Body of pancreas (tissue), 4 donors: Measurements from ENCODE around the gene NUP88. TPM values are rescaled to one million over a fixed set of nuclear protein-coding genes. Genes with fewer than 3 reads are reported as not detected.

ENCODE experiments used
- ATAC-seq: fragments of 150-250 bp; one replicate; pipeline ENCODE4 v1.9.1; 2016
- DNase-seq, 4 donors: peaks; one replicate each; pipeline ENCODE4 v3.0.0-alpha.2; 2019
- H3K27ac ChIP-seq, 4 donors: fragments of 200-600 bp; sonication (generic); 1 replicate in 3 of 4; 2 replicates in 1 of 4; pipeline versions ENCODE4 v1.5.1 to v1.6.1; 2016 to 2019; ENCODE audit warnings: mild to moderate bottlenecking in 1 of 4, mixed read lengths in 1 of 4, moderate library complexity in 1 of 4
- H3K27me3 ChIP-seq, 2 donors: fragments of 200-600 bp; sonication (generic); one replicate each; pipeline ENCODE4 v1.6.0; 2016; ENCODE audit warnings: mild to moderate bottlenecking in 1 of 2
- H3K36me3 ChIP-seq, 2 donors: fragments of 200-600 bp; sonication (generic); replicated peaks in 1 of 2; 2 replicates each; pipeline ENCODE4 v1.5.1; 2016; ENCODE audit warnings: low read depth in 2 of 2; ENCODE audit not compliant: insufficient read depth in 1 of 2
- H3K4me1 ChIP-seq: fragments of 200-600 bp; sonication (generic); one replicate; pipeline ENCODE4 v1.6.0; 2016
- H3K4me3 ChIP-seq, 2 donors: fragments of 200-600 bp; sonication (generic); 1 replicate in 1 of 2; 2 replicates in 1 of 2; pipeline ENCODE4 v1.5.1; 2016 to 2019
- H3K9me3 ChIP-seq, 3 donors: fragments of 200-600 bp; sonication (generic); 1 replicate in 2 of 3; 2 replicates in 1 of 3; pipeline ENCODE4 v1.5.1; 2016
- POLR2A ChIP-seq, 3 donors: fragments of 450-650 bp; IDR thresholded peaks; one replicate each; pipeline ENCODE4 v1.6.1; 2016; ENCODE audit warnings: antibody characterized with exemption in 3 of 3, mild to moderate bottlenecking in 2 of 3
- WGBS, 2 donors: methylation state at CpG; one replicate each; pipeline ENCODE4 v1.1.5; 2017; 5-methylcytosine and 5-hydroxymethylcytosine counted together
- intact Hi-C: fragments of 100-400 bp; cut with DNase I; formaldehyde crosslinking; loops from one replicate; pipeline ENCODE4 v1.15.1; 2023
- total RNA-seq, 2 donors: library from RNA; depleted of rRNA; stranded (reverse); fragments of >200 nt; gene quantifications; one replicate each; pipeline ENCODE4 v1.1.0, GENCODE V29; 2016
- TF ChIP-seq, protein P1 (sequence below), 7 experiments: fragments of 450-650 bp in 4 of 7; fragments of 200-600 bp in 3 of 7; sonication (generic) in 3 of 7; IDR thresholded peaks; one replicate each; pipeline ENCODE4 v1.5.1; 2016 to 2019; ENCODE audit warnings: antibody characterized with exemption in 7 of 7

NUP88 gene
- total RNA-seq, 2 donors from 2014 or later = 35.9 to 54.5 TPM

DNA sequence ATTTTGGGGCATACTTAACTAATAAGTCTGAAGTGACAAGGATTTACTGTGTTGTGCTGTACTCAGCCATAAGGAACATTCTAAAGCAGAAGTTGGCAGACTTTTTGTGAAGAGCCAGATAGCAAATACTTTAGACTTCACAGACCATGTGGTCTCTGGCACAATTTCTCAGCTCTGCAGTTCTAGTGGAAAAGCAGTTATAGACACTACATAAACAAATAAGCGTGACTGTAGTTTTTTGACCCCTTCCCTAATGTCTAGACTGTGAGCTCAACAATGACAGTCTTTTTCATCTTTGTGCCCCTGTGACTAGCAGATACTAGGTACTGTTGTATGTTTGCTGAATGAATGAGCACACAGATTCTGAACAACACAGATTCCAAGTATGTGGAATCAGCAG lies 5.4 kb upstream of the NUP88 start:
- peaks cover 25 to 35% of the 10 kb centered on the region in 2 donors for H3K36me3 ChIP-seq
- no peak for DNase-seq
- WGBS, 2 donors = 100% methylated on average over 1 of the region's 1 CpG

DNA sequence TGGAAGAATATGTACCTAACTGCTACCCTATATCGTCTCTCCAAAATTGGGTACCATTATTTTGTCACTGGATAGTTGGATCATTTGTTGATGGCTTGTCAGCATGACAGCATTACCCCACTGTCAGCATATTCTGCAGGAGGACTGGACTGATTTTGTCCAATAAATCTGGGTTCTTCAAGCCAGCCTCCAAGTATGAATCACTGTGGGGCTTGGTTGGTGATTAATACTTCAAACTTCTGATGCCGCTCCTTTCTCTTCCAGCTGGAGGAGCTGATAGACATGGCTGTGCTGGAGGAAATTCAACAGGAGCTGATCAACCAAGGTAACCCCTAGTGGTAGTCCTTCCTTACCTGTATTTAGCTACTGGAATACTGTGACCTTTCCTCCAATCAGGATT lies 3.0 kb upstream of the NUP88 start:
- H3K4me1 ChIP-seq = peaks cover 22% of the 10 kb centered on the region
- no peak overlapping the region for H3K4me3 ChIP-seq
- intact Hi-C loops = no loop called here
- H3K36me3 ChIP-seq = peaks cover 14 to 23% of the 10 kb centered on the region in 2 donors
- no peaks in the 10 kb centered on the region for H3K27me3 ChIP-seq
- DNase-seq (no peak), ATAC-seq (no peak)
- TF ChIP-seq, protein P1, sequence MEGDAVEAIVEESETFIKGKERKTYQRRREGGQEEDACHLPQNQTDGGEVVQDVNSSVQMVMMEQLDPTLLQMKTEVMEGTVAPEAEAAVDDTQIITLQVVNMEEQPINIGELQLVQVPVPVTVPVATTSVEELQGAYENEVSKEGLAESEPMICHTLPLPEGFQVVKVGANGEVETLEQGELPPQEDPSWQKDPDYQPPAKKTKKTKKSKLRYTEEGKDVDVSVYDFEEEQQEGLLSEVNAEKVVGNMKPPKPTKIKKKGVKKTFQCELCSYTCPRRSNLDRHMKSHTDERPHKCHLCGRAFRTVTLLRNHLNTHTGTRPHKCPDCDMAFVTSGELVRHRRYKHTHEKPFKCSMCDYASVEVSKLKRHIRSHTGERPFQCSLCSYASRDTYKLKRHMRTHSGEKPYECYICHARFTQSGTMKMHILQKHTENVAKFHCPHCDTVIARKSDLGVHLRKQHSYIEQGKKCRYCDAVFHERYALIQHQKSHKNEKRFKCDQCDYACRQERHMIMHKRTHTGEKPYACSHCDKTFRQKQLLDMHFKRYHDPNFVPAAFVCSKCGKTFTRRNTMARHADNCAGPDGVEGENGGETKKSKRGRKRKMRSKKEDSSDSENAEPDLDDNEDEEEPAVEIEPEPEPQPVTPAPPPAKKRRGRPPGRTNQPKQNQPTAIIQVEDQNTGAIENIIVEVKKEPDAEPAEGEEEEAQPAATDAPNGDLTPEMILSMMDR (IDR thresholded peaks at IDR 0.05) = no peak
- no peak for TF ChIP-seq POLR2A (IDR thresholded peaks at IDR 0.05)
- no peaks in the 10 kb centered on the region for H3K9me3 ChIP-seq
- 89 to 95% methylated on average over 2 of the region's 2 CpGs for WGBS, 2 donors
- H3K27ac ChIP-seq = no peak overlapping the region

More for the DNA sequence above, 5.4 kb upstream of the NUP88 start:
- H3K4me3 ChIP-seq = no peak overlapping the region
- H3K27ac ChIP-seq = no peak overlapping the region
- TF ChIP-seq, protein P1 (IDR thresholded peaks at IDR 0.05) = no peak
- TF ChIP-seq POLR2A (IDR thresholded peaks at IDR 0.05) = no peak
- H3K4me1 ChIP-seq = peaks cover 14% of the 10 kb centered on the region
- no peaks in the 10 kb centered on the region for H3K9me3 ChIP-seq
- H3K27me3 ChIP-seq = no peaks in the 10 kb centered on the region
- ATAC-seq = no peak
- intact Hi-C loops = no loop called here

DNA sequence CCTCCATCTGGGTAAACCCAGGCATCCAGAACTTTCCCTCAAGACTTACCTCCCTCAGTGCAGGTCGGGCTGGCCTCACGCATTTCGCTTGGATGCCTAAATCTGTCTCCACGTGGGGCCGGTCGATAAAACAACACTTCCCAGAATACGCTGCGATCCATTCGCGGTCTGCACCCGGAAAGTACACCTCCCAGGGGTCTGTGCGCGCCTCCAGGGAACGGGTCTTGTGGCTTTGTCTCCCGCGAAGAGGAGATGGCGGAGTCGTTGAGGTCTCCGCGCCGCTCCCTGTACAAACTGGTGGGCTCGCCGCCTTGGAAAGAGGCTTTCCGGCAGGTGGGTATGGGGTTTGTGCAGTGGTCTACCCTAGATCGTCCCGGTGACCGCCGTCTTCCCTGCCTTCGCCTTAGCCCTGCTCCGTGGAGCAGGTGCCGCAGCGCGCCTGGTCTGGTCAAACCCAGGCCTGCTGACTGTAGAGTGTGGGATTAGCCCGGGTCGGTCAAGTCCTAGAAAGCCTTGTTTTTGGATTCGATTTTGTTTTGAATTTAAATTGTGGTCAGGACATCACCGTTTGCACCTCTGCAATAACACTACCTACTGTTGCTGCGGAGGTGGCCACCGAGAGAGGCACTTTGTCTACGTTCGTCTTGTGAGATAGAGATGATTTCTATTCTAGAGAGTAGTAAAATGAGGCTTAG lies 644 bp upstream of the NUP88 start, which contains the start of gene RPAIN:
RPAIN (plus strand) TSS at position 224 of the 695 bp plus-strand sequence; CDS start at position 253, 29 bp downstream.
- Histone ChIP-seq H3K27me3 (no peaks in the 10 kb centered on the region), H3K4me3 (peak within 1 kb of the TSS; percentile 40 to 71), H3K27ac (peak within 1 kb of the TSS; percentile 83 to 93 (median 91)), H3K36me3 (peaks cover 4 to 14% of the 10 kb centered on the region in 2 donors), H3K4me1 (peaks cover 30% of the 10 kb centered on the region), H3K9me3 (no peaks in the 10 kb centered on the region)
- intact Hi-C loops = no loop called here
- peak; percentile 87 to 93 (median 90) for DNase-seq
- peak; percentile 85 for ATAC-seq
- 0% methylated on average over 19 to 41 of the region's 41 CpGs for WGBS, 2 donors
- peak; percentile 1 to 67 (median 49) for TF ChIP-seq POLR2A (IDR thresholded peaks at IDR 0.05)
- TF ChIP-seq, protein P1 (IDR thresholded peaks at IDR 0.05) = peak in 1 of 7 experiments; percentile 18

DNA sequence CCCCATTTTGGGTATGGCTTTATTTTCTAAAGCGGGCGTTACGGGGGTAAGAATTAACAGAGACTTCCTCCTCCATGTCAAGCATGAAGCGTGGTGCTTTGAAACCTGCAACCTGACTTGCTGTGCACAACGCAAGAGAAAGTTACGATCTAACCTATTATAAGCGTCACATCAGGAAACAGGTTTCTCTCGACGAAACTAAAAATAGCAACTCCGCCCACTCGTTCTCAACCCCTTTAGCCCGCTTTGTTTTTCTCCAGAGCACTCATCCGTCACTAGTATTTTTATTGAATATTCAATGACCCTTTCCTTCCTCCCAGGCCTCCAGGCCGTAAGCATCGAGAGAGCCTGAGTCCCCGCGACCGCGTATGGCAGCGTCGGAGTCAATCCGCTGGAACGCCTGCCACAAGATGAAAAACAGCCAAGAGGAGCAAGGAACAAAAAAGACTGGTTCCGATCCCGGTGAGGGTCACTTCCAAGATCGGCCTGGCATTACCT lies 555 bp downstream of the NUP88 start:
- H3K36me3 ChIP-seq = peaks cover 4 to 18% of the 10 kb centered on the region in 2 donors
- 0 to 2% methylated on average over 26 of the region's 26 CpGs for WGBS, 2 donors

More for the DNA sequence above, 555 bp downstream of the NUP88 start:
- no peak for TF ChIP-seq POLR2A (IDR thresholded peaks at IDR 0.05)
- TF ChIP-seq, protein P1 (IDR thresholded peaks at IDR 0.05) = no peak
- intact Hi-C loops = no loop called here
- Histone ChIP-seq H3K4me1 (peaks cover 30% of the 10 kb centered on the region), H3K27me3 (no peaks in the 10 kb centered on the region), H3K27ac (peak overlapping the region; percentile 83 to 93 (median 91)), H3K4me3 (peak overlapping the region; percentile 40 to 71), H3K9me3 (no peaks in the 10 kb centered on the region)
- DNase-seq (peak; percentile 37 to 69 (median 51)), ATAC-seq (peak; percentile 30)
